ENCODE data around the gene ZDHHC11.

Gene ZDHHC11

GRCh38 chr5:850511-851006 lies at the start of gene ZDHHC11:
ZDHHC11 (minus strand) TSS chr5:850986; CDS start chr5:850602, 384 bp downstream.
- no peak for DNase-seq (ENCODE audit: low spot score)

GRCh38 chr5:893711-894110 lies 42.9 kb upstream of the ZDHHC11 start:
- DNase-seq (ENCODE audit: low spot score) = no peak

GRCh38 chr5:893137-893506 lies 42.3 kb upstream of the ZDHHC11 start:
- DNase-seq (ENCODE audit: low spot score) = peak; percentile 65

- peak; percentile 98 for DNase-seq (ENCODE audit: low spot score)
Observed at GRCh38 chr5:892394-893136, 41.8 kb upstream of the ZDHHC11 start, which contains the start of the genes BRD9 and TRIP13. BRD9 (minus strand) TSS chr5:892801; CDS start chr5:892657, 144 bp downstream. TRIP13 (plus strand) TSS chr5:892884; CDS start chr5:892999, 115 bp downstream.

GRCh38 chr5:891837-892393 lies 41.1 kb upstream of the ZDHHC11 start:
- no peak for DNase-seq (ENCODE audit: low spot score)

- no peak for DNase-seq (ENCODE audit: low spot score)
Observed at GRCh38 chr5:891117-891836, 40.5 kb upstream of the ZDHHC11 start.

- no peak for DNase-seq (ENCODE audit: low spot score)
Observed at GRCh38 chr5:889075-889710, 38.4 kb upstream of the ZDHHC11 start.

GRCh38 chr5:888638-889035 lies 37.9 kb upstream of the ZDHHC11 start:
- no peak for DNase-seq (ENCODE audit: low spot score)

- DNase-seq (ENCODE audit: low spot score) = no peak
Observed at GRCh38 chr5:887947-888637, 37.3 kb upstream of the ZDHHC11 start.

GRCh38 chr5:886716-887325 lies 36.0 kb upstream of the ZDHHC11 start:
- DNase-seq (ENCODE audit: low spot score) = no peak

GRCh38 chr5:886036-886435 lies 35.2 kb upstream of the ZDHHC11 start:
- no peak for DNase-seq (ENCODE audit: low spot score)

- no peak for DNase-seq (ENCODE audit: low spot score)
Observed at GRCh38 chr5:885529-885928, 34.7 kb upstream of the ZDHHC11 start.

- no peak for DNase-seq (ENCODE audit: low spot score)
Observed at GRCh38 chr5:885127-885442, 34.3 kb upstream of the ZDHHC11 start.

GRCh38 chr5:884345-885126 lies 33.8 kb upstream of the ZDHHC11 start:
- DNase-seq (ENCODE audit: low spot score) = no peak

GRCh38 chr5:883475-884181 lies 32.8 kb upstream of the ZDHHC11 start:
- DNase-seq (ENCODE audit: low spot score) = no peak

GRCh38 chr5:882253-883183 lies 31.7 kb upstream of the ZDHHC11 start:
- no peak for DNase-seq (ENCODE audit: low spot score)

GRCh38 chr5:881551-881935 lies 30.8 kb upstream of the ZDHHC11 start:
- DNase-seq (ENCODE audit: low spot score) = no peak

- DNase-seq (ENCODE audit: low spot score) = no peak
Observed at GRCh38 chr5:880816-881550, 30.2 kb upstream of the ZDHHC11 start.

Data from D341Med (cell line).